ENCODE measurements around the gene AGO4. TPM values are rescaled to one million over a fixed set of nuclear protein-coding genes. Genes with fewer than 3 reads are reported as not detected.
"Not testable (repeated sequence)": the region's sequence is repeated elsewhere in the genome, so short reads cannot be mapped to it uniquely, and the experiment has no call there.

Gene AGO4
- total RNA-seq, 1 donor from 2014 or later = 19.3 TPM

GRCh38 chr1:35863881-35864625 lies 56.2 kb downstream of the AGO4 start:
- DNase-seq (ENCODE audit: low spot score) = no peak

DNA sequence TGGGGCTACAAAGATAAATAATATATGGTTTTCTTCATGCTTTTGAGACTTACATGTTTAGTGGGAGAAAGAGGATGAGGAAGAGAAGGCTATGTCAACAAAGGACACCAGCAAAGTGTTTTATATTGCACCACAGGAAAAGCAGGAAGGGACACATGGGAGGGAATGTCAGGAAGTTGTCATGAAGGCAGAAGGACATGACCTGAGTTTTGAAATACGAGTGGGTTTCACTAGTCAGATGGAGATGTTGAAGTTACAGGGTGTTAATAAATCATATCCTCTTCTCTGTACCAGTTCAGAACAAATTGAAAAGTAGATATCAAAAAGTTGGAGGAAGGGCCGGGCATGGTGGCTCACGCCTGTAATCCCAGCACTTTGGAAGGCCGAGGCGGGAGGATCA lies 57.0 kb downstream of the AGO4 start:
- no peak for DNase-seq (ENCODE audit: low spot score)

DNA sequence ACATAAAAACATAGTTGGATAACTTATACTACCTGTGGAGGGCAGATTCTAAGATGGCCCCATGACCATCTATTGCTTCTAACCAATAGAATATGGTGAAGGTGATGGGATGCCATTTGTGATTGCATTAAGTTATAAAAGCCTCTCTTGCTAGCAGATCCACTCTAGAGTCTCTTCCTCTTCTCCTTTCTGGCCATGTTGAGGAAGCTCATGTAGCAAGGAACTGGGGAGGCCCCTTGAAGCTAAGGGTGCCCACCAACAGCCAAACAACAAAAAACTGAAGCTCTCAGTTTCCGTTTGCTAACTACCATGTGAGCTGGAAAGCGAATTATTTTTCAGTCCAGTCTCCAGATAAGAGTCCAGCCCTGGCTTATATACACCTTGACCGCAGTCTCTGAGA lies 59.2 kb downstream of the AGO4 start:
- no peak for DNase-seq (ENCODE audit: low spot score)

DNA sequence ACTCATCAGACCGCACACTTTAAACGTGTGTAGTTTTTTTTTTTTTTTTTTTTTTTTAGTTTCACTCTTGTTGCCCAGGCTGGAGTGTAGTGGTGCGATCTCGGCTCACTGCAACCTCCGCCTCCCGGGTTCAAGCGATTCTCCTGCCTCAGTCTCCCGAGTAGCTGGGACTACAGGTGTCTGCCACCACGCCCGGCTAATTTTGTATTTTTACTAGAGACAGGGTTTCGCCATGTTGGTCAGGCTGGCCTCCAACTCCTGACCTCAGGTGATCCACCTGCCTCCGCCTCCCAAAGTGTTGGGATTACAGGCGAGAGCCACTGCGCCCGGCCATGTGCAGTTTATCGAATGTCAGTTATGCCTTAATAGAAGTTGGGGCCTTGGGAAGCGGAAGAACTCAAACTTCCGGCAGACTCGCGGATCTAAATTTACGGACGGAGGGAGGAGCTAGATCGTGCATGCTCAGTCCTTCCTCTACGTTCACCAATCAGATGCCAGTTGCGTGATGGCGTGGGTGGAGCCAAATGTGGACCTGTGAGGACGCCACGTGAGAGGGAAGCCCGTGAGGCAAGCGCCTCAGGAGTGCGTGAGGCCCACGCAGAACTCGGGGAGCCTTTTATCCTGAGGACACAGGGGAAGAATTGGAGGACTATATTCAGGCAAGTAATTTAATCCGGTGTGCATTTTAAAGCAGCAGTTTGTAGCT lies 61.6 kb downstream of the AGO4 start:
- not testable (repeated sequence) for DNase-seq (ENCODE audit: low spot score)

- no peak for DNase-seq (ENCODE audit: low spot score)
Measured at GRCh38 chr1:35870651-35871309, 63.0 kb downstream of the AGO4 start.

- DNase-seq (ENCODE audit: low spot score) = no peak
Measured at GRCh38 chr1:35873243-35873750, 65.5 kb downstream of the AGO4 start.

- not testable (repeated sequence) for DNase-seq (ENCODE audit: low spot score)
Measured at GRCh38 chr1:35874115-35874514, 66.3 kb downstream of the AGO4 start.

GRCh38 chr1:35876988-35877387 lies 69.2 kb downstream of the AGO4 start:
- DNase-seq (ENCODE audit: low spot score) = no peak

- DNase-seq (ENCODE audit: low spot score) = no peak
Measured at GRCh38 chr1:35881850-35882273, 74.0 kb downstream of the AGO4 start.

GRCh38 chr1:35882586-35882944 lies 74.7 kb downstream of the AGO4 start:
- DNase-seq (ENCODE audit: low spot score) = no peak

DNA sequence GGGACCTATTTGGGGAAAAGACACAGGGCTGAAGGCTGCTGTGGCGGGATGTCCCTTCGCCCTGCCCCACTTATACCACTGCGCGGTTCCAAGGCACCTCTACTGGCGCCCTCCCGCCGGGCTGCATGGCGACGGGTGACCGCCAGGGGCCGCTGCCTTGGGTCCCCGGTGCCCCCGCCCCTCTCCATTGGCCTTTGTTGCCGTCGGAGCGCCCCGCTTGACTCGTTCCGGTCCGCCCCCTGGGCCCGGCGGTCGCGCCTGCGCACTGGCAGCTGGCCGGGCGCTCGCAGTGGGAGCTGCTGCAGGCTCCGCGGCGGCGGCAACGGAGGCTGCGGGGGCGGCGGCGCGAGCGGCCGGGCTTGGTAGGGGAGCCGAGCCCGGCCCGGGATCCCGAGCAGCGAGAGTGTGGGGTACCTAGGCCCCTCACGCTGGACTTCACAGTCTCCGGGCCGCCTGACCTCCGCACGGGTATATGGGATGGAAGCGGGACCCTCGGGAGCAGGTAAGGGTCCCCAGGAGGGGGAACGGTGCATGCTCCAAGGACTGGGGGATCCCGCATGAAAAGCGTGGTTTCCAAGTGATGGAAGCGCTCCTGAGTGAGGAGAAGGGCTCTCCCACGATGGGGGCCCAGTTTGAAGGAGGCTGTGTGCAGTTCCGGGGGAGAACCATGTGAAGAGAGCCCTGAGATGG lies 75.3 kb downstream of the AGO4 start, which contains the start of gene AGO1:
Gene AGO1 (plus strand): TSS at position 265 of the 690 bp plus-strand sequence. CDS start 213 bp downstream, at position 478.
- DNase-seq (ENCODE audit: low spot score) = peak; percentile 93

DNA sequence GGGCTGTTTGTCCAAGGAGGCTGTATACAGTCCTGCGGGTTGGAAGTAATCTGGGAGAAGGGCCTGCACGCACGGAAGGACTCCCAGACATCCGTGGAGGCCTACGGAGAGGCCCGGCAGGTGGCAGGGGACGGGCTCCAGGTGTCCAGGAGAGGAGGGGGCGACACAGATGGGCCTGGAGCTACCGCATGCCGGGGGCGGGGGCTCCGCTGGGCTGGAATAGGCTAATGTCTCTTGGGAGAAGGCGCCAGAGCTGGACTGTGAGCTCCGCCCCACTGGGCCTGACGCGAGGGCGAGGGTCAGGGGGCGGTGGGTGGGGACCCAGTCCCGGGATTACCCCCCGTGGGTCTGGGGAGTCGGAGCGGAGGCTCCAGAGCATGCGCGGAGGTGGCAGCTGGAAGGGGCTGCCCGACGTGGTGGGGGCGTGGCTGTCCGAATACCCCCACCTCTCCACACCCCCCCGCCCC lies 75.9 kb downstream of the AGO4 start:
- DNase-seq (ENCODE audit: low spot score) = peak; percentile 14

- DNase-seq (ENCODE audit: low spot score) = no peak
Measured at GRCh38 chr1:35884934-35885333, 77.1 kb downstream of the AGO4 start.

GRCh38 chr1:35885961-35886558 lies 78.2 kb downstream of the AGO4 start:
- DNase-seq (ENCODE audit: low spot score) = no peak

DNA sequence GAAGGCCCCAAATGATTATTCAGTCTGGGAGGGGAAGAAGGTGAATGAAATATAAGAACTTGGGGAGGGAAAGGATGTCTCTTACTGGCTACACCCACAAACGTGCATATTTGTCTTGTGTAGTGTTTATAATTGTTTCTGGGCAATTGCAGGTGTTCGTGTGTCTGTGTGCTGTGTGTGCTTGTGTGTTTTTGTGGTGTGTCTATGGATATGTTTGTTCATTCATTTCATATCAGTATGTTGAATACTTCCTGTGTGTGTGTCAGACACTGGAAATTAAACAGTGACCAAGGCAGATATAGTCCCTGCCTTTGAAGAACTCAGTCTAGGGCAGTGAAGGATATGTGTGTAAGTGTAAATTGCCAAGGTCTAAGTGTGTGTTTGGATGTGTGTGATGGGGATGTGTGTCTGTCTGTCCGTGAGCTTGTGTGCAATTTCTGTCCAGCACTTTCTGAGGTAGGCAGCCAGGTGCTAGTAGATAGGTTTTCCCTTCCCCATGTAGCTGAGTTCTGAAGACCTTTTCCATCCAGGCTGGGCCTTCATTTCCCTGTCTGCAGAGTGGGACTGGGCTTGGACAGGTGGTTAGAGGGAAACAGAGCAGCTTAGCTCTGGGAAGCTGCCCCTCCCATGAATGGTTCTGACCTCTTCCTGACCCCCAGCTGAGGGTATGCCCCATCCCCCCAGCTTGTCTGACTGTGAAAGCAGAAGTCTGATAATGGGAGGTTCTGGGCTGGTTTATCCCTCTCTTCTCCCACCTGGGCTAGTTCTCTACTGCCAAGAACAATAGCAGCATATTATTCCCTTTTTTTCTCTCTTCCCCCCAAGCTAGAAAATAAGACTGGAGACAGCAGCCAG lies 79.0 kb downstream of the AGO4 start:
- no peak for DNase-seq (ENCODE audit: low spot score)

- no peak for DNase-seq (ENCODE audit: low spot score)
Measured at GRCh38 chr1:35887508-35887907, 79.7 kb downstream of the AGO4 start.

DNA sequence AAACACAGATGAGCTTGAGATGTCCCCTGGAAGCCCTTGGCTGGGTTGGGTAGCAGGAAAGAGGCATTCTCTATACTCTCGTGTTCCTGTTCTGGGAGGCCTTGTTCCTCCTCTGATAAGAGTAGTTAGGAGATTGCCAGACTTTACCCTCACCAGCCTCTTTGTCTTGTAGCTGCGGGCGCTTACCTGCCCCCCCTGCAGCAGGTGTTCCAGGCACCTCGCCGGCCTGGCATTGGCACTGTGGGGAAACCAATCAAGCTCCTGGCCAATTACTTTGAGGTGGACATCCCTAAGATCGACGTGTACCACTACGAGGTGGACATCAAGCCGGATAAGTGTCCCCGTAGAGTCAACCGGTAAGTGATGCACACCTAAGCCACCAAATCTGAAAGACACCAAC lies 80.4 kb downstream of the AGO4 start:
- no peak for DNase-seq (ENCODE audit: low spot score)

DNA sequence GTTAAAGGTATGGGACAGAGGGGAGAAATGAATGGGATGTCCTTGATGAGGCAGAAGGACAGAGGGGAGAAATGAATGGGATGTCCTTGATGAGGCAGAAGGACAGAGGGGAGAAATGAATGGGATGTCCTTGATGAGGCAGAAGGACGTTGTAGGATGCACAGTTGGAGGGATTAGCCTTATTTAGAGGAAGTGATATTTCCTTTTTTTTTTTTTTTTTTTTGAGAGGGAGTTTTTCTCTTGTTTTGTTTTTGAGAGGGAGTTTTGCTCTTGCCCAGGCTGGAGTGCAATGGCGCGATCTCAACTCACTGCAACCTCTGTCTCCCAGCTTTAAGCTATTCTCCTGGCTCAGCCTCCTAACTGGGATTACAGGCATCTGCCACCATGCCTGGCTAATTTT lies 81.2 kb downstream of the AGO4 start:
- not testable (repeated sequence) for DNase-seq (ENCODE audit: low spot score)

GRCh38 chr1:35893051-35893879 lies 85.4 kb downstream of the AGO4 start:
- DNase-seq (ENCODE audit: low spot score) = no peak
